ENCODE results near the gene GTF2H4.

Gene GTF2H4

GRCh38 chr6:30882759-30883684 is 25.0 kb upstream of the GTF2H4 start:
- DNase-seq, result no peak

GRCh38 chr6:30883685-30884520 is 24.1 kb upstream of the GTF2H4 start, which contains the start of gene DDR1:
DDR1 (plus strand) TSS chr6:30884519; CDS start chr6:30888730, 4,211 bp downstream.
- peak; percentile 75 for DNase-seq

DNA sequence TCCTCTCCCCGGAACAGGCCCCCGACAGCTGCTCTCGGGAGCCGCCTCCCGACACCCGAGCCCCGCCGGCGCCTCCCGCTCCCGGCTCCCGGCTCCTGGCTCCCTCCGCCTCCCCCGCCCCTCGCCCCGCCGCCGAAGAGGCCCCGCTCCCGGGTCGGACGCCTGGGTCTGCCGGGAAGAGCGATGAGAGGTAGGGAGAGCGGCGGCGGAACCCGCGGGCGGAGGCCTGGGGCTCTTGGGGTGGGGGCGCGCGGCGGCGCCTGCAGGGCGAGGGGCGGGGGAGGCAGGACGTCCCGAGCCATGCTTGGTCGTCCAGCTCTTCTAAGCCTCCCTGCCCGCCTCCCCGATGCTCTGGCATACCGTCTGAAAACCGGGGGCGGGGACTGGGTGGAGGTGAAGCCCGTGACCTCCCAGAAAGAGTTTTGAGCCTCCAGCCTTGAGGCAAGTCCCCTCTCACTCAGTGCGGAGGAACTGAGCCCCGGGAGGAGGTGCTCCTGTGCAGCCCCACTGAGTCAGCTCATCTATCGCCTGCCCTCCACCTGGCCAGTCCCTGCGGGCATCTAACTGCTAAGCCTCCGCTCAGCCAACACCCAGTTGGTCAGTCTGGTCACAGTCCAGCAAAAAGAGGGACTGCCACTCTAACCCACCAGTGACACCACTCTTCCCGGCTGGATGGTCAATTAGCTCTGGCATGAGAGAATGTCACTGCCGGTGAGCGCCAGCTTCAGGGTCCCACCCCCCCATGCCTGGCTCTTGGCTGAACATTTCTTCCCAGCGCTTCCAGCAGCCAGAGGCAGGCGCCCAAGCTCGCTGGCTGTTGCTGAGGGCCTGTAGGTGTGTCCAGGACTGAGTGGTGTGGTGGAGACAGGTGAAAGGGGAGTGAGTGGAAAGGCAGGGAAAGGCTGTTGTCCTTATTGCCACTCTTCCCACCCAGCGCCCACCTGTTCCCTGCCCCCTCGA is 23.2 kb upstream of the GTF2H4 start:
- peak; percentile 49 for DNase-seq

DNA sequence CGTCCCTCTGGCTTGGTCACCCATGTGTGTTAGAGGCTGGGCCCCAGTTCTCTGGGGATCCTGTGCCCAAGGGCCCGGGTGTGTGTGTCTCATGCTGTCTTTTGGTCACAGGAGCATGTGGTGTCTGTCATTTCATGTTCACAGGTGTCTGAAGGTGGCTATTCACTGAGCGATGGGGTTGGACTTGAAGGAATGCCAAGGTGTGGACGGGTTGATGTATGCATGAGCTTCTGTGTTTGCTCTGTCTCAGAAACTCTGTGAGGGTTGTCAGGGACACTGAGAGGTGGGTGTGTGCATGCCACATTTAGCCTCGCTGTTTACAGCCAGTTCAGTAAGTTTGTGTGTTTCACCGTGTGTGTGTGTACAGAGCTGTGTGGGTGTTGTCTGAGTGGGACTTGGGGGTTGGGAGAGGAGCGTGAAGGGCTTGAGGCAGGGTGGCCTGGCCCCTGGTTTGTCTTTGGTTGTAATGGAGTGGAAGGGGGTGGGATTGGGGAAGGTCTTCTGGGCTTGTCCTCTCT is 22.5 kb upstream of the GTF2H4 start:
- no peak for DNase-seq

GRCh38 chr6:30885999-30886896 is 21.8 kb upstream of the GTF2H4 start:
- peak; percentile 83 for DNase-seq

- DNase-seq, result no peak
Measured at GRCh38 chr6:30886897-30887255, 21.1 kb upstream of the GTF2H4 start.

- DNase-seq, result peak; percentile 63
Measured at GRCh38 chr6:30887901-30888815, 19.8 kb upstream of the GTF2H4 start.

DNA sequence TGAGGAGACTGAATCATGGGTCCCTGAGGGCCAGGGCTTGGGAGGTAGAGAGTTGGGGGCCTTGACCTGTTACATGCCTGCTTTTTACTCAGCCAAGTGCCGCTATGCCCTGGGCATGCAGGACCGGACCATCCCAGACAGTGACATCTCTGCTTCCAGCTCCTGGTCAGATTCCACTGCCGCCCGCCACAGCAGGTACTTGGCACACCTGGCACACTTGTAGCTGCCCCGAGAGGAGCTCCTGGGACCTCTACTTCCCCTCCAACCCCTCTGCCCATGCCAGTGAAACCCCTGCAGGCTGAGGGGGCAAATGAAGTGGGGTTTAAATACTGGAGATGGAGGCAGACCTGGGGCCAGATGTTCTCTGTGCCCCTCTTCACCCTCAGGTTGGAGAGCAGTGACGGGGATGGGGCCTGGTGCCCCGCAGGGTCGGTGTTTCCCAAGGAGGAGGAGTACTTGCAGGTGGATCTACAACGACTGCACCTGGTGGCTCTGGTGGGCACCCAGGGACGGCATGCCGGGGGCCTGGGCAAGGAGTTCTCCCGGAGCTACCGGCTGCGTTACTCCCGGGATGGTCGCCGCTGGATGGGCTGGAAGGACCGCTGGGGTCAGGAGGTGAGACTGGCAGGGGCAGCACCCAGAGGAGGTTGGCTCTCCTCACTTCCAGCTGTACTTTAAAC is 19.1 kb upstream of the GTF2H4 start:
- DNase-seq, result no peak

GRCh38 chr6:30889496-30889885 is 18.5 kb upstream of the GTF2H4 start:
- DNase-seq, result no peak

DNA sequence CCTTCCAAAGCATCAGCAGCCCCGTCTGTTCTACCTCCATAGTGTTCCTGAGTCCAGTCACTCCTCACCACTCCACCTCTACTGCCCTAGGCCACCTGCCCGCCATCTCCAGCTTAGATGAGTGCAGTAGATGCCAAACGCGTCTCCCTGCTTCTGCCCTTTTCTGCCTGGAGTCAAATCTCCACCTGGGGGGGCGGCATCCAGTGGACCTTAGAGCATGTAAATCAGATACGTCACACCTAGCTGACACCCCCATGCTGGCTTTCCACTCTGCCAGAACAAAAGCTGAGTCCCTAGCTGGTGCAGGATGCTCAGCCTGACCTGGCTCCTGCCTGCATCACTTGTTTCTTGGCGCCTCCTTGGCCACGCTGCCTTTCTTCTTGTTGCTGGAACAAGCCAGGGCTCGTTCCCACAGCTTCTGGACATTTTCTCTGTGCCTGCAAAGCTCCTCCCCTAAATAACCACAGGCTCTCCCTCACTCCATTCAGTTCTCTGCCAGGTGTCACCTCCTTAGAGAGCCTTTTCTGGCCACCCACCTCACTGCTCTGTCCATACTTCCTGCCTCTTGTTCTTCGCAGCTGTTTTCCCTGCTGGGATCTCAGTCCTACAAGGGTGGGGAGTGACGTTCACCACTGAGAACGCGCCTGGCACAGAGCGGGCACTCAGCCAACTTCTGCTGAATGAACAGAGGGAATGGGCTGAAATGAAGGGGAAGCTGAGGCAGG is 17.9 kb upstream of the GTF2H4 start:
- no peak for DNase-seq

- no peak for DNase-seq
Measured at GRCh38 chr6:30890646-30891449, 17.2 kb upstream of the GTF2H4 start.

GRCh38 chr6:30891450-30891723 is 16.6 kb upstream of the GTF2H4 start:
- no peak for DNase-seq

DNA sequence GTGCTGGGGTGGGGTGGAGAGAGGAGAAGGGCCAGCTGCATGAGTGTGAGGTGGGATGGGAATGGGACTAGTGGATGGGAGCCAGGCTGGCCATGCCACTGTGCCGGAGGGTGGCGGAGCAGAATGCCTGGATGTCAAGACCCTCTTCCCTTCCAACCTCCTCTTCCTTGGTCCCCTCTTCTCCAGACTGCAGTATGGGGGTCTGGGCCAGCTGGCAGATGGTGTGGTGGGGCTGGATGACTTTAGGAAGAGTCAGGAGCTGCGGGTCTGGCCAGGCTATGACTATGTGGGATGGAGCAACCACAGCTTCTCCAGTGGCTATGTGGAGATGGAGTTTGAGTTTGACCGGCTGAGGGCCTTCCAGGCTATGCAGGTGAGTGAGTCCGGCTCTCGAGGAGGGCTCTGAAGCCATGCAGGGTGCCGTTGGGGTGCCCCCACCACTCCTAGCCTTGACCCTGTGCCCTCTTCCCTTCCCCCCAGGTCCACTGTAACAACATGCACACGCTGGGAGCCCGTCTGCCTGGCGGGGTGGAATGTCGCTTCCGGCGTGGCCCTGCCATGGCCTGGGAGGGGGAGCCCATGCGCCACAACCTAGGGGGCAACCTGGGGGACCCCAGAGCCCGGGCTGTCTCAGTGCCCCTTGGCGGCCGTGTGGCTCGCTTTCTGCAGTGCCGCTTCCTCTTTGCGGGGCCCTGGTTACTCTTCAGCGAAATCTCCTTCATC is 16.0 kb upstream of the GTF2H4 start:
- no peak for DNase-seq

DNA sequence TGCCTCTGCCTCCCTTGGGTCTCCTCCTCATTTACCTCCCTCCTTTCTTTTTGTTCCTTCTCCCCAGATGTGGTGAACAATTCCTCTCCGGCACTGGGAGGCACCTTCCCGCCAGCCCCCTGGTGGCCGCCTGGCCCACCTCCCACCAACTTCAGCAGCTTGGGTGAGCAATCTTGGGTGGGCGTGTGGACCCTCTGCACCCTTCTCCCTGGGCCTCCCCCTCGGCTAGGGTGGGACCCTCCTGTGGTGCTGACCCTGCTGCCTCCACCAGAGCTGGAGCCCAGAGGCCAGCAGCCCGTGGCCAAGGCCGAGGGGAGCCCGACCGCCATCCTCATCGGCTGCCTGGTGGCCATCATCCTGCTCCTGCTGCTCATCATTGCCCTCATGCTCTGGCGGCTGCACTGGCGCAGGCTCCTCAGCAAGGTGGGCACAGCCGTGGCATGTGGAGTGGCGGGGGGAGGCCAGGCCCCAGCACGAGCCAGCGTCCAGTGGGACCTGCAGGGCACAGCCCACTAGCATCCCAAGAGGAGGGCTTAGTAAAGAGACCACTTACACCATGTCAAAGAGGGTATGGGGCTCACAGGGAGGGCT is 14.9 kb upstream of the GTF2H4 start:
- DNase-seq, result no peak

DNA sequence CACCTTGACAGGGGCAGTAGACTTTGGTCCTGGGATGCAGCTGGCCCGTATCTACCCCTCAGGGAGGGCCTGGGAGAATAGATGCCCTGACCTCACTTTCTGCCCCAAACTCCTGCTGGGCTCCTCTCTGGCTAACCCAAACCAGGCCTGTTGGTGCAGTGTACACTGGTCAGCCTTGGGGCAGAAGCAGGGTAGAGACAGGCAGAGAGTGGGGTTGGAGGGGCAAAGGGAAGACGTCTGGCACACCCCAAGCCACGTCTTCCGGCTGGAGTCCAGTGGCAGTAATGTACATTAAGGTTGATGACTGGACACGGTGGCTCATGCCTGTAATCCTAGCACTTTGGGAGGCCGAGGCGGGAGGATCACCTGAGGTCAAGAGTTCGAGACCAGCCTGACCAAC is 14.3 kb upstream of the GTF2H4 start:
- no peak for DNase-seq

GRCh38 chr6:30894381-30894780 is 13.6 kb upstream of the GTF2H4 start:
- DNase-seq, result no peak

- DNase-seq, result no peak
Measured at GRCh38 chr6:30894935-30895334, 13.1 kb upstream of the GTF2H4 start.

All from fibroblast of skin of scalp (primary cell).